Stimulated activated CD4-positive, alpha-beta T cell treated with anti-CD3 and anti-CD28 coated beads, Interleukin-2, amount 100 ng/mL, for 24 hours (primary cell): Measurements from ENCODE around the gene DIAPH2.

Source experiments
- DNase-seq, 2 donors: peaks; one replicate each; pipeline ENCODE4 v3.0.0-alpha.2; 2020

Gene DIAPH2

DNA sequence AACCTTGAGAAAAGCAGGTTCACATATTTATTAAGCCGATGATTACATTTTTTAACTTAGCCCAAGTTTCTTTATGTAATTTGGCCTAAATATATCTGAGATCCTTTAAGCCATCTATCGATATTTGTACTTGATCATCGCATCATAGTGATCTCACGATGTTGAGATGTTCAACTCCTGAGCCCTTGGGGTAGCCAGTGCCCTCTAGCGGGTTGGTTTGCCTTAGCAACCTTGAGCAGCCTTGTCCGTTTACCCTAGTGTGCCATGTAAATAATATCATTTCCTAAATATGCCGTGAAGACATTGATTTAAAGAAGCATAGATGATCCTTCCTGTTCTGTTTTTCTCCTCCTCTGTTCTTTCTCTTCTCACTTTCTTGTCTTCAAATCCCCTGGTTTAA, 631.3 kb downstream of the DIAPH2 start:
- DNase-seq: no peak

- DNase-seq: no peak
Observed at GRCh38 chrX:97320305-97320704, 635.7 kb downstream of the DIAPH2 start.

DNA sequence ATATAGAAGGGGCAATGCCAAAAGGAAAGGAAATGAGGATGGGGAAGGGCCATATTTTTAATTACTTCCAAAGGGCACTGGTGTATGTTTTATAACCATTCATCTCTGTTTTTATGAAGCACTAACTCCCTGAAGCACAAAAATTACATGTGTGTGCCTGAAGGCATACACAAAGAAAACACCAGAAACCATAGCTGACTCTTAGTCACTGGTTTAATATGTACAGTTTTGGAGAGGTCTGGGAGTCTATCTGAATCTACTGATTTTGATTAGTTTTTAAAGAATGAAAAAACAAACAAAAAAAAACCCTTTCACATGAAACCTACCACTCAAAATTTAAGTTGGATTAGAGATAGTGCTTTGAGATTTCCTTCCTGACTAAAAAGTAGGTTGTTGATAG, 637.8 kb downstream of the DIAPH2 start:
- no peak for DNase-seq

GRCh38 chrX:97326456-97326855, 641.8 kb downstream of the DIAPH2 start:
- DNase-seq: no peak

- no peak for DNase-seq
Observed at GRCh38 chrX:97328853-97329390, 644.3 kb downstream of the DIAPH2 start.

GRCh38 chrX:97330151-97330550, 645.5 kb downstream of the DIAPH2 start:
- no peak for DNase-seq

DNA sequence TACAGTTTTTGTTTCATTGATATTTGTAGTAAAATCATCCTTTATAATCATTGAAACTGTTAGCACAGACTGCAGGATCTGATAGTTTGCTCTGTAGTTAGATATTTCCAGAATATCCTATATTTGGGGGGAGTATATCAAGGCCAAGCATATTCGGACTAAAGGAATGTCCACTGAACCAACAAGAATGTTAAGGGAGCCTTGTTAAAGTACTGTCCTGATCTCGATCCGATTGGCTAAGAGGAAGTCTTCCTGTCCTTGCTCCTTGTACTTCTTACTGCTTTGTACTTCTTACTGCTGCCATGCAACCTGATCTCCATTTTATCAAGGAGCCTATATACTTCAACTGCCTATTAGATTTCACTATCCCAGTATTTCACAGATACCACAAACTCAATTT, 648.3 kb downstream of the DIAPH2 start:
- no peak for DNase-seq

DNA sequence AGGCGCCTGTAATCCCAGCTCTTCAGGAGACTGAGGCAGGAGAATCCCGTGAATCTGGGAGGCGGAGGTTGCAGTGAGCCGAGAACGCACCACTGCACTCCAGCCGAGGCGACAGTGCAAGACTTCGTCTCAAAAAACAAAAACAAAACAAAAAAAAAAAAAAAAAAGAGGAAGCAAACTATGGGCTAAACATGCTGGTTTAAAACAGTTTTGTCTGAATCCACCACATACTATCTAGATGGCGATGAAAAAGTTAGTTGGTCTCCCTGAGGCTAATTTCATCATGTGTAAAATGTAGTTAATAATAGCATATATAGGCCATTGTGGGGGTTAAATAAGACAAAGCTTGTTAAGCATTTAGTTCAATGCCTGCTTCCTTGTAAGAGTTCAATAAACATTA, 650.2 kb downstream of the DIAPH2 start:
- no peak for DNase-seq

DNA sequence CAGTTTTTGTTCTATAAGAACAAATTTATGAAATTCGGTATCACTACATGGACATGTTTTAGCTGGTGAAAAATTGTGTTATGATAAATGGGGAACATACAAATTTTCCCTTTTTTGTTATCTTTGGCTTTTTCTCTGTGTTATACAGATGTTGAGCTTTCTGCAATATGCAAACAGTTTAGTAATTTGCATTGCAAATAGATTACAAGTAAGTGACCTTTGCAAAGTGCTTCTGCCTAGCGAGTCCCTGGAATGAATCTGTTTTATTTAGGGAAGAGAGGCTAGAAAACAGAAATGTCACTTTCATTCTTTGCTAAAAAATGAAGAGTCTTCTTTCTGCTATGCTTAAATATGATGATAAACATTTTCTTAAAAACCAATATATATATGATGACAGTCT, 660.1 kb downstream of the DIAPH2 start:
- no peak for DNase-seq

GRCh38 chrX:97358941-97359340, 674.3 kb downstream of the DIAPH2 start:
- DNase-seq: no peak

DNA sequence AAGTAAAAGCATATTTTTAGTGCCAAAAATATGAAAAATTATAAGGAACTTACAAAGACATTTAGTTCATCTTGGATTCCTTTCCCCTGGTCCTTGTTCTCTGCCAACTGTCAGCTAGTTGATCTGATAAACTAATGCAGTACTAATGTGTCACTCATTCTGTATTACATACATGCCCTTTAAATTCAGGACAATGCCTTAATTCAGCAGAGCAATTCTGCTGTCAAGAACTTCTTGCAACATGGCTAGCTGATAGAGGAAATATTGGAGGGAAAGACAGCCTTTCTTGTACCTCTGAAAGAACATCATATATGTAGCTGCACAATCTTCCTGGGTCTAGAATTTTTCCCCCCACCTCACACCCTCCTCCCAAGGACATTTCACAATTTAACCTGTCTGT, 679.2 kb downstream of the DIAPH2 start:
- DNase-seq: no peak

DNA sequence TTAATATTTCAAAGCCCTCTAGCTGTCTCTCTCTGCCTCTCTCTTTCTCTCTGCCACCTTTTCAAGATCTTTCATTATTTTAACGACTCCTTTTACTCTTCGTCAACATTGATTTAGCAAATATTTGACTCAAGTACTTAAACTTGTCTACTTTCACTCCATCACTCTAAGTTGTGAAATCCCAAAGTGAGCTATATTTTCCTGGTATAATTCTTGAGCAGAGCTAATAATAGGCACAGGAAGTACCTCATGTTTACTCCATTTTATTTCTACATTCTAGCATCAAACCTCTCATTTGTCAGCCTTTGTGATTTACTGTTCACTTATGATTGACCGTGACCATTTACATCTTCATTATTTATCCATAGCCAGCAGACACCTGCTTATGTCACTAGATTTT, 681.6 kb downstream of the DIAPH2 start:
- DNase-seq: no peak

DNA sequence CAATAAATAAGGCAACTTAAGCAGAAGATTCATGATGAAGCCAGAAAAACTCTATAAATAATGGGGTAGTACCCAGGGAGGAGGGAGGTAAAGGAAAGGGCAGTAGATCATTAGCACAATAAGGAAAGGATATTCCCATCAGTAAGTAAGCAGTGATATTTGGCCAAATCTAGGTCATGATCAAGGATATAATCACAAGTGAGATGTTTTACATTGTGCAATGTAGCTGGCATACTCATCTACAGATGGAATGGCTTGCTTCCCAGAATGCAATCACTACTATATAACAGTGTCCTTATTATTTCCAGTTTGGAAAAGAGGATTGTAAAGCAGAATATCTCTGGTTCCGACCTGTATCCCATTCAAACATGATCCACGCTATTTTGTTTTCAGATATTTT, 682.5 kb downstream of the DIAPH2 start:
- no peak for DNase-seq

- DNase-seq: no peak
Observed at GRCh38 chrX:97369947-97370346, 685.3 kb downstream of the DIAPH2 start.

- DNase-seq: no peak
Observed at GRCh38 chrX:97372001-97372766, 687.5 kb downstream of the DIAPH2 start.

DNA sequence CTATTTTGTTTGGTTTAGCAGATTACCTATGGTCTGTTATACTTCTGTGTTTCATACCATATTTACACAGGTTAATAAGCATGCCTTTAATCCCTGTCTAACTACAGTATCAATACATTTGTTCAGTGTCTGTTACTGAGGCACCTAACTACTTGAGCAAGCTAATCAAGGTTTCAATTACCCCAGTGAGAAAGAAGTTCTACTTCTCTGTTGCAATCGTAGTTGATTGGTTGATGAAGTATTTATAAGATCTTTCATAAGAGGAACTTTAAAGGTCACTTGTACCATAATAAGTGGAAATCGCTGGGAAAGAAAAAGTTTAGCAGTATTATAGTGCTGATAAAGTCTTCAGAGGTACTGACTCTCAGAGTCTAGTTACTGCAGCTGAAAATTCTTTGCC, 689.6 kb downstream of the DIAPH2 start:
- no peak for DNase-seq

DNA sequence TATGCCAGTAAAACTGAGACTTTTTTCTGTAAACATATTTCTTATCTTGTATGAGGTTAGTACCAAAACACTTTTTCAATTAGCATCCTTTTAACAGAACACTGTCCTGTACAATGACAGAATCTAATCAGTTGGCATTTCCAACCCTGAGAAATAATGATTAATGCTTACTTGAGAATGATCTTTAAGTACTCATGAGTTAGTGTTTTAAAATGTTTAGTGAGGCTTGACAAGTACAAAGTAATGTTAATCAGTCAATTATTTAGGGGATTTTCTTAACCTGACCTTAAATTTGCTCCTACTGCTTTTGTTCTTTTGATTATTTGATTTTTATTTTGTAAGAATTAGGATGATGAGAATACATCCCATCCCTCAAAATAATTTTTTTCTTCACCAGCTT, 695.6 kb downstream of the DIAPH2 start:
- no peak for DNase-seq

GRCh38 chrX:97384685-97385084, 700.0 kb downstream of the DIAPH2 start:
- no peak for DNase-seq

DNA sequence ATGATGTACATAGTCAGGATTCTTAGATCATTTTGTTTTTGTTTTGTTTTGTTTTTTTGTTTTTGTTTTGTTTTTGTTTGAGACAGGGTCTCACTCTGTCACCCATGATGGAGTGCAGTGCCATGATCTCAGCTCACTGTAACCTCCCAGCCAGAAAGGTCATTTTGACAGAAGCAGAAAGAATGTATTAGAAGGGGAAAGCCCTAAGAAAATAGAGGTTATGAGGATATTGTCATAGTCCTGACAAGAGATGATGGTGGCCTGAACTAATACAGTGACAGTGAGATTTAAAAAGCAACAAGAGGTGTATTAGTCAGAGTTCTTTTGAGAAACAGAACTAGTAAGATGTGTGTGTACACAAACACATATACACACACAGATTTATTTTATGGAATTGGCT, 702.4 kb downstream of the DIAPH2 start:
- no peak for DNase-seq

- no peak for DNase-seq
Observed at GRCh38 chrX:97389761-97390192, 705.1 kb downstream of the DIAPH2 start.

DNA sequence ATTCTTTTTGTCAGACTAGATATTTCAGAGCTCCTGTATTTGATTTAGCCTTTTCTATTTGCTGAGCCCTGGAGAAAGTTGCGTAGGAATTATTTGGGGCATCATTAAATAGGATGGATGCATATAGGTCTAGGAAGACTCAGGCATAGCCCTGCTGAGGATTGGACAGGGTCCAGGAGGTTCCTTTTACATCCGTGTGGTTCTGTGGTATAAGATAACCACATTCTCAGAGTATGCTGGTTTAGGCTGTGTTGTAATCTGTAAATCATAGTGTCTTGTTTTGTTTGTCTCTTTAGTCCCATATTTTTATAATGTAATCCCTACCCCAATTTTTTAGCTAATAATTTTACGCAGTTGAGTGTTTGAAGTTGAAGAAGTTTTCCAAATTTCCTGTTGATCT, 712.7 kb downstream of the DIAPH2 start:
- DNase-seq: no peak

DNA sequence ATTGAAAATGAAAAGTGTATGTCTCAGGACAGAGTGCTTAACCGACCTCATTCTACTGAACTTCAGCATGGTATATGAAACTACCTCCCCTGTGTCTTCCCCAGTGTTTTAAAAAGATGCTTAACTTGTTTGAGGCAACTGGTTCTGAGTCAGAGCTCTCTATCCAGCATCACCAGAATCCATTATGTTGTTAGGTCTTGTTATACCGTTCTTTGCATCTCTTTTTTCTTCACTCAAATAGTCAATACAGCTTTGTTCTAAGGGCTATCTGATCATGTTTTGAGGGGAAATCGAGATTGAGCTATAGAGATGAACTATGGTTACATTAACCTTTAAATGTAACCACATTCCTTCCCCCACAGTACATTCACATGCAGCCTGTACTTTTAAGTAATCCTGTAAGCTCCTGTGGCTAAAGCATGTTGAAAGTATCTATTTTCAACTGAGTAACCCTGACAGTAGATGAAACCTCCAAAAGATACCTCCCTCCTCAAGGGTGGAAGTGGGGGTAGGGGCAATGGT, 713.4 kb downstream of the DIAPH2 start:
- no peak for DNase-seq

GRCh38 chrX:97399400-97399799, 714.8 kb downstream of the DIAPH2 start:
- DNase-seq: no peak

DNA sequence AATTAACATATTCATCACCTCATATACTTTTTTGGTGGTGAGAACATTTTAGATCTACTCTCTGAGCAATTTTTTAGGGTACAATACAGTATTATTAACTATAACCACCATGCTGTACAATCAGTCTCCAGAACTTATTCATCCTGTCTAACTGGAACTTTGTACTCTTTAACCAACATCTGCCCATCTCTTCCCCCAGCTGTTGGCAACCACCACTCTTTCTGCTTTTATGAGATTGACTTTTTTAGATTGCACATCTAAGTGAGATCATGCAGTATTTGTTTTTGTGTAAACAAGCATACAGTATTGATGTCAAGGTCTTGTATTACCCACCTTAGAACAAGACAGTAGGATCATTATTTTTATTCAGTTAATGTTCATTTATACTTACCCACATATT, 715.9 kb downstream of the DIAPH2 start:
- DNase-seq: no peak

GRCh38 chrX:97401154-97401553, 716.5 kb downstream of the DIAPH2 start:
- peak in 1 of 2 donors; percentile 6 for DNase-seq
